ENCODE results near the gene OR10G8.
"Not testable (repeated sequence)": the region's sequence is repeated elsewhere in the genome, so short reads cannot be mapped to it uniquely, and the experiment has no call there.

Gene OR10G8, protein sequence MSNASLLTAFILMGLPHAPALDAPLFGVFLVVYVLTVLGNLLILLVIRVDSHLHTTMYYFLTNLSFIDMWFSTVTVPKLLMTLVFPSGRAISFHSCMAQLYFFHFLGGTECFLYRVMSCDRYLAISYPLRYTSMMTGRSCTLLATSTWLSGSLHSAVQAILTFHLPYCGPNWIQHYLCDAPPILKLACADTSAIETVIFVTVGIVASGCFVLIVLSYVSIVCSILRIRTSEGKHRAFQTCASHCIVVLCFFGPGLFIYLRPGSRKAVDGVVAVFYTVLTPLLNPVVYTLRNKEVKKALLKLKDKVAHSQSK

DNA sequence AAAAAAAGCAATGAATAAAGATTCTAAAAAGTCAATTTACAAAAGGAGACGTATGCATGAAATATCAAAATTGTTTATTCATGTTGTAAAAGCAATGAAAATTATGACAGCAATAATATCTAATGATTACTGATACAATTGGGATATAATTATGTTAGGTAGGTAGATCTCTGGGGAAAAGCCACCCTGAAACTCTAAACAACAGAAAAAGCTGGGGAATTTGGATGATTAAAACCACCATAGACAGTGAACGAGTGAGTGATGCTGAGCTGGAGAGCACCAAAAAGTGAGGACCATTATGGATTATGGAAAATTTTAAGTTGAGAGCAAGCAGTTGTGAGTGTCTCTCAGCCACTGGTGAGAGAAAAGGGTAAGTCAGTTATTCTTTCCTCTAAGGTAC is at the start of gene OR10G8:
TSS of gene OR10G8 (plus strand) at position 301 of the 400 bp plus-strand sequence. CDS start 2,825 bp downstream, outside the sequence.
- no peak within 1 kb of the TSS for H3K4me3 Mint-ChIP-seq
- H3K36me3 Mint-ChIP-seq, result no peaks in the 10 kb centered on the region
- H3K27ac Mint-ChIP-seq, result no peak within 1 kb of the TSS
- DNase-seq (ENCODE audit: low spot score in 2 of 2), result no peak
- no peaks in the 10 kb centered on the region for H3K4me1 Mint-ChIP-seq
- H3K9me3 Mint-ChIP-seq, result no peaks in the 10 kb centered on the region
- ATAC-seq, result no peak

DNA sequence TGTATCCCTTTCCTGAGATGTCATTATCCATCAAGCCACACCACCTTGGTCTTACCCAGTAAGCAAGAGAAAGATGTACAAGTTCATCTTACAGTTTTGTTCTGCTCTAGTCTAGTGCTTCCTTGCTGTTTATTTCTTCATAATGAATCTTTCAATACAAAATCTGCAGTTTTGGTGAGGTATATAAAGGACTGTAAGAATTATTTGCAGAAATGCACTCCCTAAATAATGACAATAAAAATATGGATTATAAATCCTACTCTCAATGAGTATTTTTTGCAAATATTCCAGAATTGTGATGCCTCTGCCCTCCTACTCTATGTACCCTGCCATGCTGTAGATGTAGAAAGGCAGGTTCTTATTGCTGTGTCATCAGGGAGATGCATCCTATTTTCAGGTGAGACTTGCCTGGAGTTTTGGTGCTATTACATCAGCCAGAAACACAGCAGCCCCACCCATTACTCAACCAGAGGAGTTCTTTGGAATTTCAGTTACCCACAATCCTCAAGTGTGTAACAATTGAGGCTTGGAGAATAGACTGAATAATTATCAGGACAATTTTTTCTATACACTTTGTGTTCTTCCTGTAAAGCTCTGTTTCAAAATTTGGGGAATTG is 48.8 kb upstream of the OR10G8 start, which contains the start of gene OR10S1:
TSS of gene OR10S1 (minus strand) at position 51 of the 617 bp plus-strand sequence. CDS start 117 bp downstream, outside the sequence.
- Mint-ChIP-seq H3K27ac (no peak within 1 kb of the TSS), H3K4me3 (no peak within 1 kb of the TSS), H3K9me3 (peaks cover 16% of the 10 kb centered on the region), H3K4me1 (no peaks in the 10 kb centered on the region), H3K36me3 (no peaks in the 10 kb centered on the region)
- DNase-seq (ENCODE audit: low spot score in 2 of 2) (no peak), ATAC-seq (no peak)

DNA sequence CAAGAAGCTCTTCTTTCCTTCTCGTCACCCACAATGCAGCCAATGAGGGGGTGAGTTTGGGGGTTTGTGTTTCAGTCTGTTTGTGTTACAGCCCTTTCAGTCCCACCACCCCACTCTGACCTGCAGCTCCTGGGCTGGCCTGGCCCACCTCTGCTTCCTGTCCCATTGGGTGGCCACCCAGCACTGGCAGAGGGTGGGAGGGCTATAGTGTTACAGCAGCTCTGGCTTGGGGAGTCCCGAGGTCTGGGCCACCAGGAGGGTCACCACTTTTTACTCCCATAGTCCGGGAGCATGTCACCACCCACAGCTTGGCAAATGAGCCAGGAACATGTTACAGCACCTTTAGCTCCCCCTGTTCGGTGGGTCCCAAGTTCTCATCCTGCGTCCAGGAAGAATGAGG is 47.3 kb upstream of the OR10G8 start:
- no peaks in the 10 kb centered on the region for H3K36me3 Mint-ChIP-seq
- no peak for ATAC-seq
- H3K4me3 Mint-ChIP-seq, result no peak overlapping the region
- no peak overlapping the region for H3K27ac Mint-ChIP-seq
- H3K9me3 Mint-ChIP-seq, result peaks cover 23% of the 10 kb centered on the region
- H3K4me1 Mint-ChIP-seq, result no peaks in the 10 kb centered on the region
- DNase-seq (ENCODE audit: low spot score in 2 of 2), result no peak

DNA sequence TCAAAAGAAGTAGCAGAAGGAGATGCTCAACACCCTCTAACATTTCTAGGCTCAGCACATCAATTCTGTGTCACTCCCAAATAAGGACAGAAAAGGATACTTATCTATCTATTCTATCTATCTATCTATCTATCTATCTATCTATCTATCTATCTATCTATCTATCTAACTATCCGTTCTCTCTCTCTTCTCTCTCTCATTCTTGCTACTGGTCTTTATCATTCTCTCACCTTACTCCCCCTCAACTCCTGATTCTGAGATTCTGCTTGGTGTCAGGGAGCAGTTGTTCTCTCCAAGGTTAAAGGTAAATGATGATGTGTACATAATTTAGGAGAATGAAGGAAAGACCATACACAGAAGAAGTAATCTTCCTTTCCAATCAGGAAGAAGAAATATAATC is 31.5 kb upstream of the OR10G8 start, which contains the start of gene OR10G6:
TSS of gene OR10G6 (minus strand) at position 43 of the 400 bp plus-strand sequence. CDS start at position 43, 0 bp downstream.
- Mint-ChIP-seq H3K27ac (no peak within 1 kb of the TSS), H3K9me3 (peaks cover 4% of the 10 kb centered on the region), H3K4me1 (no peaks in the 10 kb centered on the region), H3K36me3 (no peaks in the 10 kb centered on the region), H3K4me3 (no peak within 1 kb of the TSS)
- ATAC-seq, result no peak
- DNase-seq (ENCODE audit: low spot score in 2 of 2), result no peak

DNA sequence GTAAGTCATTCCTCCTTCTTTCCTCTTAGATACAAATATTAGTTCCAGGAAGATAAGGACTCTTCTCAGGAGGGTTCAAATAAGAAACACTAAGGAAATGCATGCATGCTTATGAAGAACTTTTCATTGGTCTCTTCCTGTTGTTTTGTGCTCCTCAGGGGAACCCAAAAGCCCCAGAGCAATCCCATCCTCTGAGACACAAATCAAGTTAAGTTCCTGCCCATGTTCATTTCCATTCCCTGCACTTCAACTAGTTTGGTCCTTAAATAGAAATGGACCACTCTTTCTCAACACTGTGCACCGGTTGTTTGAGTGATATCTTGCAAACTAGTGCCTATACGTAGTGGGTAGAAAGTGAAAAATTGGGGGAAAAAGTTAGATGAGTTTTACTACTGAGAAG is 13.9 kb upstream of the OR10G8 start, which contains the start of gene OR10G4:
TSS of gene OR10G4 (plus strand) at position 301 of the 400 bp plus-strand sequence. CDS start 2,578 bp downstream, outside the sequence.
- no peak for ATAC-seq
- no peak within 1 kb of the TSS for H3K4me3 Mint-ChIP-seq
- no peak for DNase-seq (ENCODE audit: low spot score in 2 of 2)
- H3K4me1 Mint-ChIP-seq, result no peaks in the 10 kb centered on the region
- no peaks in the 10 kb centered on the region for H3K36me3 Mint-ChIP-seq
- H3K9me3 Mint-ChIP-seq, result no peaks in the 10 kb centered on the region
- no peak within 1 kb of the TSS for H3K27ac Mint-ChIP-seq

DNA sequence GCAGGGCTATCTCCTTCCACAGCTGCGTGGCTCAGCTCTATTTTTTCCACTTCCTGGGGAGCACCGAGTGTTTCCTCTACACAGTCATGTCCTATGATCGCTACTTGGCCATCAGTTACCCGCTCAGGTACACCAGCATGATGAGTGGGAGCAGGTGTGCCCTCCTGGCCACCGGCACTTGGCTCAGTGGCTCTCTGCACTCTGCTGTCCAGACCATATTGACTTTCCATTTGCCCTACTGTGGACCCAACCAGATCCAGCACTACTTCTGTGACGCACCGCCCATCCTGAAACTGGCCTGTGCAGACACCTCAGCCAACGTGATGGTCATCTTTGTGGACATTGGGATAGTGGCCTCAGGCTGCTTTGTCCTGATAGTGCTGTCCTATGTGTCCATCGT is 10.8 kb upstream of the OR10G8 start:
- not testable (repeated sequence) for H3K4me3 Mint-ChIP-seq; H3K27ac Mint-ChIP-seq; DNase-seq (ENCODE audit: low spot score in 2 of 2); H3K9me3 Mint-ChIP-seq; H3K36me3 Mint-ChIP-seq; H3K4me1 Mint-ChIP-seq
- ATAC-seq, result peak; percentile 51

DNA sequence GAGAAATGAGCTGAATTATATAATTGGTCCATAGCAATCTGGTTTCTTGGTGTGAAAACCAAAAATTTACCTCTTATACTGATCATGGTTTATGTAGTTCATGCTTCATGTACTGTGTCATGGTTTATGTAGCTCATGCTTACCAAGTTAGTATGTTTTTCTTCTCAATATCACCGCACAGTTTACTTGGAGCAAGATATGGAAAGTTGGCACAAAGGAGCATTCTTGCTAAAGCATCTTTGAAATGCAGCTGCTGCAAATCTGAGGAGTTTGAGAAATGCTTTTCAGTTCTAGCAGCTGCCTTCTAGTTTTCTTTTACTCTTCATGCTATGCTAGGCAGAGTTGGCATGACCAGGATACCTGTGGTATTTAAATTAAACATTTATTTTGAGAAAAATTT is 10.1 kb downstream of the OR10G8 start:
- Mint-ChIP-seq H3K4me1 (no peaks in the 10 kb centered on the region), H3K27ac (no peak overlapping the region), H3K4me3 (no peak overlapping the region), H3K36me3 (no peaks in the 10 kb centered on the region), H3K9me3 (no peaks in the 10 kb centered on the region)
- ATAC-seq, result no peak
- DNase-seq (ENCODE audit: low spot score in 2 of 2), result no peak

DNA sequence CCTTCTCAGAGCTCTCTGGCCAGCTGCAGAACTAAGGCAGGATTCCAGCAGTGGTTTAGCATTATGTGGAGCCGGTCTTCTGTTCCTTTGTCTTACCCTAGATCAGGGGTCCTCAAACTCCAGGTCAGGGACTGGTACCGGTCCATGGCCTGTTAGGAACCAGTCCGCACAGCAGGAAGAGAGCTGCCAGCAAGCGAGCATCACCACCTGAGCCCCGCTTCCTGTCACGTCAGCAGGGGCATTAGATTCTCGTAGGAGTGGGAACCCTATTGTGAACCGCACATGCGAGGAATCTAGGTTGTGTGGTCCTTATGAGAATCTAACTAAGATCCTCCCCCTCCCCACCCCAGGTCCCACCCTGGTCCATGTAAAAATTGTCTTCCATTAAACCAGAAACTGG is 13.0 kb downstream of the OR10G8 start:
- H3K4me1 Mint-ChIP-seq, result no peaks in the 10 kb centered on the region
- H3K36me3 Mint-ChIP-seq, result no peaks in the 10 kb centered on the region
- ATAC-seq (no peak), DNase-seq (ENCODE audit: low spot score in 2 of 2) (no peak)
- H3K9me3 Mint-ChIP-seq, result no peaks in the 10 kb centered on the region
- no peak overlapping the region for H3K4me3 Mint-ChIP-seq
- no peak overlapping the region for H3K27ac Mint-ChIP-seq

DNA sequence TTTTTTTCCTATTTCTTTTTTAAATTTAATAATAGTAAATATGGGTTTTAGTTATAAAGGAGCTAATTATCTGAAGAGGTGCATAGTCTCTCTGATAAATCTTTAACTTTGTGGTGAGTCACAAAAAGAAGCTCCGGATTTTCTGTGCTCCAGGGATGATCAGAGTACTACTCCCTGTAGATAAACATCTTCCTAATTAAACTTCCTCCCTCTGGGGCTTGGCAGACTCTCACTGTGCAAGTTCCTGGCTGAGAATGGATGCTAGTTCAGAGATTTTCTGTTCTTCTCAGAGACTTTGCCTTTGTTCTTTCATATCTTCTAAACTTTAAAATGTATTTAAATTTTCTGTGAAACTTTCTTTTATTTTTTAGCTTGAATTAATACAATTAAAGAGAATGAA is 14.7 kb downstream of the OR10G8 start, which contains the start of gene OR10G7:
TSS of gene OR10G7 (minus strand) at position 72 of the 400 bp plus-strand sequence. CDS start 2,324 bp downstream, outside the sequence.
- H3K9me3 Mint-ChIP-seq, result no peaks in the 10 kb centered on the region

DNA sequence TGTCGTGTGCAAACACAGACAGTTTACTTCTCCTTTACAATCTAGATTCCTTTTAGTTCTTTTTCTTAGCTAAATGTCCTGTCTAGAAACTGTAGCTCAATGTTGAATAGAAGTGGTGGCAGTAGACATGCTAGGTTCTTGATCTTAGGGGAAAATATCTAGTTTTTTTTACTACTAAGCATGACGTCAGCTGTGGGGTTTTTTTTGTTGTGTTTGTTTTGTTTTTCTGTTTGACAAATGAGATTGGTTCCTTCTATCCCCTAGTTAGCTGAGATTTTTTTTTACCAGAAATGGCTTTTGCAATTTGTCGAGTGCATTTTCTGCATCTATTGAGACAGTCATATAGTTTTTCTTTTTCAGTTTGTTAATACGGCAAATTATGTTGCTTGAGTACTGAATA is 16.8 kb downstream of the OR10G8 start:
- H3K4me1 Mint-ChIP-seq, result no peaks in the 10 kb centered on the region
- no peaks in the 10 kb centered on the region for H3K36me3 Mint-ChIP-seq
- ATAC-seq (no peak), DNase-seq (ENCODE audit: low spot score in 2 of 2) (no peak)
- H3K27ac Mint-ChIP-seq, result no peak overlapping the region
- H3K9me3 Mint-ChIP-seq, result no peaks in the 10 kb centered on the region
- no peak overlapping the region for H3K4me3 Mint-ChIP-seq

More for the DNA sequence above, 14.7 kb downstream of the OR10G8 start, which contains the start of gene OR10G7:
- H3K4me3 Mint-ChIP-seq, result no peak within 1 kb of the TSS
- no peaks in the 10 kb centered on the region for H3K4me1 Mint-ChIP-seq
- DNase-seq (ENCODE audit: low spot score in 2 of 2), result no peak
- no peaks in the 10 kb centered on the region for H3K36me3 Mint-ChIP-seq
- H3K27ac Mint-ChIP-seq, result no peak within 1 kb of the TSS
- no peak for ATAC-seq

DNA sequence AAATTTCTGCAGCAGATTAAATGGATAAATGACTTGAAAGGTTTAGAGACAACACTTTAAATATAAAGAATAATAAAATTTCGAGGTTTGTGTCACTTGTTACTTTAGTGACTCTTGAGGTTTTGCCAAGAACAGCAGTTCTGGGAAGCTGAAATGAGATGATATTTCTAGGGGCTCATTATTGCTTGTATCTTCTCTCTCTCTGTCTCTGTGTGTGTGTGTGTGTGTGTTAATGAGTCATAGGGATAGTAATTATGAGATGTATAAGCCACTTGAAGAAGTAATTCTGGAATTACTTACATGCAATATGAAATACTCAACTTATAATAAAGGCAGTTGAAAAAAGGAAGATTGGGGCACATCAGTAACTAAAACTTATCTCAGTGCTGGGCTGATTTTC is 24.1 kb downstream of the OR10G8 start:
- Mint-ChIP-seq H3K36me3 (no peaks in the 10 kb centered on the region), H3K4me3 (no peak overlapping the region)
- ATAC-seq, result peak; percentile 54

DNA sequence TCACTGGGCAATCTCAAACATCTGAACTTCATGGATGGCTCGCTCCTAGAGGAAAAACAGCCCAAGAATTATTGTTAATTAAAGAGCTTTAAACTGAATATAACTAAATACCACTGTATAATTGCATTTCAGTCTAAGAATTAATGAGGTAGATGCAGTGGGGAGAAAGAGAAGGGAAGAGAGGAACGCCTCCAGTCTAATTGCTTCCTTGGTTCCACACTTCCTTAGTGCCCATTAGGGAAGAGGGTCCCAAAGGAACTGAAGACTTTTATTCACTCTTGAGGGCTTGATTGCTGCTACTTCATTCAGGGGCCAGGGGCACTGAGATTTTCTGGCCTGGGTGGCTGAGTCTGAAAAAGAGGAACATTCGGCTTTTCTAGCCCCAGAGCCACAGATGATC is 26.4 kb downstream of the OR10G8 start:
- Mint-ChIP-seq H3K27ac (no peak overlapping the region), H3K36me3 (no peaks in the 10 kb centered on the region), H3K4me1 (no peaks in the 10 kb centered on the region), H3K4me3 (no peak overlapping the region), H3K9me3 (no peaks in the 10 kb centered on the region)
- ATAC-seq (no peak), DNase-seq (ENCODE audit: low spot score in 2 of 2) (no peak)

More for the DNA sequence above, 24.1 kb downstream of the OR10G8 start:
- Mint-ChIP-seq H3K4me1 (no peaks in the 10 kb centered on the region), H3K27ac (no peak overlapping the region), H3K9me3 (no peaks in the 10 kb centered on the region)
- DNase-seq (ENCODE audit: low spot score in 2 of 2), result no peak

DNA sequence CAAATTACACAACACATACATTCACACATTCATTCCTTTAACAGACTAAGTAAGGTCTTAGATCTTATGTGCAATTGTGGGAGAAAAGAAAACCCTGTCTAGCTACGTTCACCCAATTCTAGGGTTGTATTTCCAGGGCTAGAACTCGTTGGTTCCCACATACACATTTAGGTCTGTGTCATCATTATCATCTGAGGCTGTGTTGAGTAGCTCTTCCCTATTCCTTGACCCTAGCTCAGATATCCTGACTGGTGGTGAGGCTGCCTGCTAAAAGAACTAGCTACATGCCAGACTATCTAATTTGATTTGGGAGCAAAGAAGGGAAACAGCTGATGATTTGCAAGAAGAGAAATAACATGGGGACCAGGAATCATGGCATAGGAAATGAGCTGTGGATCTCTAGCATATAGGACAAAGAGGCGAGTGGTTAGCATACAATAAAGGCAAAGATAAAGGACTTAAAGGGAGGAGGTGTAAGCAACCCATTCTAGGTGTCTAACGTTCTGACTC is 42.1 kb downstream of the OR10G8 start:
- Mint-ChIP-seq H3K4me3 (no peak overlapping the region), H3K9me3 (no peaks in the 10 kb centered on the region), H3K36me3 (no peaks in the 10 kb centered on the region), H3K27ac (no peak overlapping the region), H3K4me1 (no peaks in the 10 kb centered on the region)
- no peak for DNase-seq (ENCODE audit: low spot score in 2 of 2)
- no peak for ATAC-seq

DNA sequence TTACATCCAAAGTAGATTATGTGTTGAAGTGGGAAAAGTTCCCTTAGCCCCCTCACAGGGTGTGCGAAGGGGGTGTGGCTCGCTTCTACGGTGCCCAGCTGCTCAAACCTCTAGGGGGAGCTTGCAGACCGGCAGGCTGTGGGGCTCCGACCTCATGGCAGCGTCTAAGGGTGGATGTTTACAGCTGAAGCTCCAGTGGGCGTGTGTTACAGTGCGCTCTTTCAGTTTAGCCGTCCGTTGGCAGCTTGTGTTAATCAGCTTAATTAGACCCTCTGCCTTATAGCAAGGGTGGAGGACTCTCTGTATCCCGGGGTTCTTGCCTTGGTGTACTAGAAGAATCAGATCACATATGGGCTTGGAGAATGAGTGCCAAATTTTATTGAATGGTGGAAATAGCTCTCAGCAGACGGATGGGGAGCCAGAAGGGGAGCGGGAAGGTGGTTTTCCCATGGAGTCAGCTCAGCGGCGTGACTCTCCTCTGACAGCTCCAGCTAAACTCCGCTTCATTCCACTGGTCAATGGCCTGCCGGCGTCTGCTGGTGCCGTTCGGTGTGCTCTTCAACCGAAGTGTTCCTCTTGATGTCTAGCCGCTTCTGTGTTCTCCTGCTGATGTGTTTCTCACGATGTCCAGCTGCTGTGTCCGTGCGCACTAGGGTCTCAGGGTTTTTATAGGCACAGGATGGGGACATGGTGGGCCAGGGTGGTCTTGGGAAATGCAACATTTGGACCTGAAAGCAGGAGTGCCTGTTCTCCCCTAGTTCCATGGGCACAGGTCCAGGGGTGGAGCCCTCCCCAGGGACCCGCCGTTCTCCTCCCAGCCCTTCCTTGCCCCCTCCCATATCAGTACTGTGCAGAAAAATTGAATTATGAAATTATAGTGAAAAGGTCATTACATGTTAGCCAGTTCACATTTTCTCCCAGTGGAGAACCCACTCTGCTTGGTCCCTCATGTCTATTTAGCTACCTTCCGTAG is 43.1 kb downstream of the OR10G8 start:
- DNase-seq (ENCODE audit: low spot score in 2 of 2), result peak in 1 of 2 donors; percentile 61

More for the DNA sequence above, 43.1 kb downstream of the OR10G8 start:
- no peaks in the 10 kb centered on the region for H3K36me3 Mint-ChIP-seq
- H3K4me1 Mint-ChIP-seq, result no peaks in the 10 kb centered on the region
- H3K27ac Mint-ChIP-seq, result no peak overlapping the region
- H3K4me3 Mint-ChIP-seq, result no peak overlapping the region
- ATAC-seq, result peak; percentile 84
- H3K9me3 Mint-ChIP-seq, result no peaks in the 10 kb centered on the region

Data from stimulated activated effector memory CD8-positive, alpha-beta T cell treated with anti-CD3 and anti-CD28 coated beads, Interleukin-12 subunit alpha, Interleukin-12 subunit beta, amount 100 ng/mL, for 72 hours (primary cell).